HL-60 (cell line): Measurements from ENCODE around the gene ATIC.

Experiments
- DNase-seq, 2 experiments: peaks; one replicate each; pipeline ENCODE4 v3.0.0-alpha.2; 2010 to 2020; ENCODE audit warnings: low read depth in 1 of 2, low spot score in 1 of 2
- H3K27ac ChIP-seq: fragments of 250-450 bp; sonication (Bioruptor Pico); replicated peaks from 2 replicates; pipeline ENCODE4 v1.5.1; 2020; ENCODE audit warnings: mild to moderate bottlenecking, moderate library complexity
- H3K27me3 ChIP-seq: fragments of 250-450 bp; sonication (Bioruptor Pico); 2 replicates; pipeline ENCODE4 v1.5.1; 2021; ENCODE audit warnings: mild to moderate bottlenecking, moderate library complexity; ENCODE audit not compliant: insufficient read depth, poor library complexity, severe bottlenecking
- H3K4me3 ChIP-seq: replicated peaks from 2 replicates; pipeline ENCODE4 v1.5.1; 2011; ENCODE audit warnings: mild to moderate bottlenecking, control low read depth, low read length; ENCODE audit not compliant: insufficient read depth
- GABPA ChIP-seq: IDR thresholded peaks from 2 replicates; pipeline ENCODE4 v1.6.1; 2012; ENCODE audit warnings: low read depth
- POLR2AphosphoS5 ChIP-seq: IDR thresholded peaks from 2 replicates; pipeline ENCODE4 v1.6.1; 2012; ENCODE audit warnings: low read depth
- SPI1 ChIP-seq: IDR thresholded peaks from 2 replicates; pipeline ENCODE4 v1.6.1; 2012; ENCODE audit warnings: low read depth, mild to moderate bottlenecking, borderline replicate concordance
- TF ChIP-seq, protein P1 (sequence below): IDR thresholded peaks from 2 replicates; pipeline ENCODE4 v1.6.1; 2012; ENCODE audit warnings: low read depth; ENCODE audit not compliant: insufficient replicate concordance
- TF ChIP-seq, protein P2 (sequence below): IDR thresholded peaks from one replicate; pipeline ENCODE4 v1.5.1; 2011; ENCODE audit warnings: low read length, control low read depth, inconsistent platforms; ENCODE audit not compliant: insufficient read depth

ATIC gene

DNA sequence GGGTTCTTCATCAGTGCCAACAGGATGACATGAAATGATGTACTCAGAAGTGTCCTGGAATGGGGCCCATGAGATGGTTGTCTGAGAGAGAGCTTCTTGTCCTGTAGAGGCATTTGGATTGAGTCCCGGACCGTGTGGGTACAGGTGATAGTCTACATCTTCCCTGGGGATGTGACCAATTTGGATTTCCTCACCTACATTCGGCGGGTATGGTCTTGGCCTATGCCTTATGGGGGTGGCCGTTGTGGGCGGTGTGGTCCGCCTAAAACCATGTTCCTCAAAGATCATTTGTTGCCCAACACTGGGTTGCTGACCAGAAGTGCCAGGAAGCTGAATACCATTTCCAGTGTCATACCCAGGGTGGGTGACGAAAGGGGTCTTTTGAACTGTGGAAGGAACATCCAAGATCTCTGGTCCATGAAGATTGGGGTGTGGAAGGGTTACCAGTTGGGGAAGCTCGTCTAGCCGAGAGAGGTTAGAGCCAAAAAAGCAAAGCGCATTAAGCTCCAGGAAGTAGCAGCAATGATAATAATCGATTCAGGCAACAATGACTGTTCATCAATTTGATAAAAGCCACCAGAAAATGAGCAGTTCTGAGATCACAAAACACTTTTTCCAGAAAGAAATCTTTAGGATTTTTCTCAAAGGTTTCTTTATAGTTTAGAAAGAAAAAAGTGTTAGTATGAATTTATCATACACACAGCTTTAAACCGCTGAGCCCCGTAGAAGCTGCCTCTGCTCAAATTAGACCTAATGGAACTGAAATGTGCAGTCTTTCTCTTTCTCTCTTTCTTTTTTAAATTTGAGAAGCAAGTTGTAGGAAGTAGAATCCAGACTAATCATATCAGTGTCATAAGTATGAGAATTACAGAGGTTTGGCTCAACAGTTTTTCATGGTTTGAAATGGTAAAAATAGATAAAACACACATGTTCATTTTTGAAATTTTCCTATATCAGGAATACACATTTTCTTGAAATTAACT lies 60.3 kb downstream of the ATIC start:
- Histone ChIP-seq H3K27me3 (no peaks in the 10 kb centered on the region), H3K27ac (no peak overlapping the region), H3K4me3 (no peak overlapping the region)
- no peak for DNase-seq
- TF ChIP-seq, protein P1, sequence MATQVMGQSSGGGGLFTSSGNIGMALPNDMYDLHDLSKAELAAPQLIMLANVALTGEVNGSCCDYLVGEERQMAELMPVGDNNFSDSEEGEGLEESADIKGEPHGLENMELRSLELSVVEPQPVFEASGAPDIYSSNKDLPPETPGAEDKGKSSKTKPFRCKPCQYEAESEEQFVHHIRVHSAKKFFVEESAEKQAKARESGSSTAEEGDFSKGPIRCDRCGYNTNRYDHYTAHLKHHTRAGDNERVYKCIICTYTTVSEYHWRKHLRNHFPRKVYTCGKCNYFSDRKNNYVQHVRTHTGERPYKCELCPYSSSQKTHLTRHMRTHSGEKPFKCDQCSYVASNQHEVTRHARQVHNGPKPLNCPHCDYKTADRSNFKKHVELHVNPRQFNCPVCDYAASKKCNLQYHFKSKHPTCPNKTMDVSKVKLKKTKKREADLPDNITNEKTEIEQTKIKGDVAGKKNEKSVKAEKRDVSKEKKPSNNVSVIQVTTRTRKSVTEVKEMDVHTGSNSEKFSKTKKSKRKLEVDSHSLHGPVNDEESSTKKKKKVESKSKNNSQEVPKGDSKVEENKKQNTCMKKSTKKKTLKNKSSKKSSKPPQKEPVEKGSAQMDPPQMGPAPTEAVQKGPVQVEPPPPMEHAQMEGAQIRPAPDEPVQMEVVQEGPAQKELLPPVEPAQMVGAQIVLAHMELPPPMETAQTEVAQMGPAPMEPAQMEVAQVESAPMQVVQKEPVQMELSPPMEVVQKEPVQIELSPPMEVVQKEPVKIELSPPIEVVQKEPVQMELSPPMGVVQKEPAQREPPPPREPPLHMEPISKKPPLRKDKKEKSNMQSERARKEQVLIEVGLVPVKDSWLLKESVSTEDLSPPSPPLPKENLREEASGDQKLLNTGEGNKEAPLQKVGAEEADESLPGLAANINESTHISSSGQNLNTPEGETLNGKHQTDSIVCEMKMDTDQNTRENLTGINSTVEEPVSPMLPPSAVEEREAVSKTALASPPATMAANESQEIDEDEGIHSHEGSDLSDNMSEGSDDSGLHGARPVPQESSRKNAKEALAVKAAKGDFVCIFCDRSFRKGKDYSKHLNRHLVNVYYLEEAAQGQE = no peak
- TF ChIP-seq, protein P2, sequence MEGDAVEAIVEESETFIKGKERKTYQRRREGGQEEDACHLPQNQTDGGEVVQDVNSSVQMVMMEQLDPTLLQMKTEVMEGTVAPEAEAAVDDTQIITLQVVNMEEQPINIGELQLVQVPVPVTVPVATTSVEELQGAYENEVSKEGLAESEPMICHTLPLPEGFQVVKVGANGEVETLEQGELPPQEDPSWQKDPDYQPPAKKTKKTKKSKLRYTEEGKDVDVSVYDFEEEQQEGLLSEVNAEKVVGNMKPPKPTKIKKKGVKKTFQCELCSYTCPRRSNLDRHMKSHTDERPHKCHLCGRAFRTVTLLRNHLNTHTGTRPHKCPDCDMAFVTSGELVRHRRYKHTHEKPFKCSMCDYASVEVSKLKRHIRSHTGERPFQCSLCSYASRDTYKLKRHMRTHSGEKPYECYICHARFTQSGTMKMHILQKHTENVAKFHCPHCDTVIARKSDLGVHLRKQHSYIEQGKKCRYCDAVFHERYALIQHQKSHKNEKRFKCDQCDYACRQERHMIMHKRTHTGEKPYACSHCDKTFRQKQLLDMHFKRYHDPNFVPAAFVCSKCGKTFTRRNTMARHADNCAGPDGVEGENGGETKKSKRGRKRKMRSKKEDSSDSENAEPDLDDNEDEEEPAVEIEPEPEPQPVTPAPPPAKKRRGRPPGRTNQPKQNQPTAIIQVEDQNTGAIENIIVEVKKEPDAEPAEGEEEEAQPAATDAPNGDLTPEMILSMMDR = no peak
- TF ChIP-seq GABPA (no peak), POLR2AphosphoS5 (no peak), SPI1 (no peak)

DNA sequence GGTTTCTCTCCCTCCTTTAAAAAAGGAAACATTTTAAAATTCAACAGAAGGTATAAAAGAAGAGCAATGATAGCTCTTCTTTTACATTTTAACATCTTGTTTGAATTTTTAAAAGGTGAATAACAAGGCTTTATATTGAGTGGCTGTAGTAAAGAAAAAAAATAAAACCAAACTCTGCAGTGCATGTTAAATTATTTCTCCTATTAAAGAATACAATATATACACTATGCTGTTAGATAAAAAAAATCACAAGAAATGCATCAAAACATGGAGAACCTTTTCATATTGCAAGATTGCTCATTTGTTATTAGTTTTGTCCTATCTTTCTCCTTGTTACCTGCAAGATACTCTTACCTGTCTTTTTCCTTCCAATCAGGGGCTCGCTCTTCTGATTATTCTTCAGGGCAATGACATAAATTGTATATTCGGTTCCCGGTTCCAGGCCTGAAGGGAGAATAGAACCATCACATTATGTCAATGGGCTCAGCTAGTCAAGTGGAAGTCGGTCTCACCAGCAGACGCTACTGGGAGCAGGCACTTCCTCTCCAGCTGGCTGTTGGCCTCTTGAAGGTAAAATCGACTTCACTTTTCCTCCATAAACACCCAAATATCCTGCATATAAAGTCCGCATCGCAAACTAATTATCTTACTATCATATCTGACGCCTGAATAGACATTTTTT lies 61.2 kb downstream of the ATIC start:
- no peak overlapping the region for H3K27ac ChIP-seq
- TF ChIP-seq, protein P2 = no peak
- TF ChIP-seq, protein P1 = no peak
- TF ChIP-seq SPI1 (no peak; the same call in 1 of the 2 replicates), GABPA (no peak), POLR2AphosphoS5 (no peak)
- DNase-seq = no peak

DNA sequence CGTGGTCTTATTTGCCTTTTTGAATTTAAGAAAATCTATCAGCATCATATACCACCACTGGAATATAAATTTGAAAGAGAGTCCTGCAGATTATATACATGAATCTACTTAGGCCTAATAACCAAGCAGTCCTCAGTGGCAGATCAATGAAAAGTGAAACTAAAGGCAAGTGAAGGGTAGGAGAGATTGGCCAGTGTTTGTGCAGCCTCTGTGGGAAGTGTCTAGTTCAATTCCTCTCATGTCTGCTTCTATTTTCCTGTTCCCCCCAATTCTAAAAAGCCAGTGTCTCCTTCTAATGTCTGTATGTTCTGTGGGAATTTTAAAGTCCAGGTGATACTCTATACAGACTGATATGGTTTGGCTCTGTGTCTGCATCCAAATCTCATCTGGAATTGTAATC lies 62.1 kb downstream of the ATIC start:
- no peak overlapping the region for H3K4me3 ChIP-seq
- H3K27me3 ChIP-seq = no peaks in the 10 kb centered on the region
- DNase-seq = no peak
- TF ChIP-seq, protein P1 = no peak
- TF ChIP-seq POLR2AphosphoS5 (no peak), SPI1 (no peak), GABPA (no peak)
- TF ChIP-seq, protein P2 = no peak
- H3K27ac ChIP-seq = no peak overlapping the region

More for the DNA sequence above, 61.2 kb downstream of the ATIC start:
- H3K4me3 ChIP-seq = no peak overlapping the region
- no peaks in the 10 kb centered on the region for H3K27me3 ChIP-seq
